Lung (tissue), 12 donors: ENCODE results near the gene CPAMD8. TPM values are rescaled to one million over a fixed set of nuclear protein-coding genes. Genes with fewer than 3 reads are reported as not detected.

Experiments
- ATAC-seq: fragments of 200-7000 bp; cut with Tn5 transposase; one replicate; pipeline ENCODE4 v1.9.1; 2020; ENCODE audit warnings: moderate number of reproducible peaks; ENCODE audit not compliant: insufficient read depth, low FRiP score
- DNase-seq, 3 donors: peaks; one replicate each; pipeline ENCODE4 v3.0.0-alpha.2; 2013 to 2017
- H3K27ac ChIP-seq, 2 donors: one replicate each; pipeline ENCODE4 v1.5.1; 2013; ENCODE audit warnings: mild to moderate bottlenecking in 2 of 2, moderate library complexity in 2 of 2, control low read depth in 1 of 2, inconsistent platforms in 1 of 2, low read depth in 1 of 2, low read length in 1 of 2
- H3K27me3 ChIP-seq, 3 donors: one replicate each; pipeline ENCODE4 v1.5.1; 2013; ENCODE audit warnings: low read length in 2 of 3; ENCODE audit not compliant: control insufficient read depth in 3 of 3, insufficient read depth in 3 of 3
- H3K36me3 ChIP-seq, 4 donors: one replicate each; pipeline ENCODE4 v1.5.1; 2013; ENCODE audit warnings: low read length in 4 of 4, mild to moderate bottlenecking in 1 of 4, moderate library complexity in 1 of 4; ENCODE audit not compliant: control insufficient read depth in 4 of 4, insufficient read depth in 4 of 4
- H3K4me1 ChIP-seq, 5 donors: one replicate each; pipeline ENCODE4 v1.5.1; 2013; ENCODE audit warnings: low read length in 5 of 5, mild to moderate bottlenecking in 2 of 5, moderate library complexity in 1 of 5; ENCODE audit not compliant: control insufficient read depth in 5 of 5, insufficient read depth in 5 of 5
- H3K4me3 ChIP-seq: one replicate; pipeline ENCODE4 v1.5.1; 2013; ENCODE audit warnings: mild to moderate bottlenecking, control low read depth, moderate library complexity
- H3K9ac ChIP-seq, 2 donors: one replicate each; pipeline ENCODE4 v1.5.1; 2013; ENCODE audit warnings: low read length in 2 of 2, control low read depth in 1 of 2; ENCODE audit not compliant: insufficient read depth in 1 of 2
- H3K9me3 ChIP-seq, 4 donors: one replicate each; pipeline ENCODE4 v1.5.1; 2013; ENCODE audit warnings: low read length in 3 of 4, mild to moderate bottlenecking in 1 of 4, moderate library complexity in 1 of 4; ENCODE audit not compliant: control insufficient read depth in 4 of 4, insufficient read depth in 3 of 4
- CTCF ChIP-seq: IDR thresholded peaks from 2 replicates; pipeline ENCODE4 v1.5.1; 2012; ENCODE audit warnings: mild to moderate bottlenecking; ENCODE audit errors: control extremely low read depth, extremely low read depth
- WGBS, 2 donors: extraction: QIAGEN DNeasy Blood & Tissue Kit; methylation state at CpG; one replicate each; pipeline ENCODE4 v1.1.7; 2013; 5-methylcytosine and 5-hydroxymethylcytosine counted together
- polyA plus RNA-seq, 2 donors: library from polyadenylated mRNA; stranded (reverse); fragments of 200-250 nt; gene quantifications; one replicate each; pipeline ENCODE4 v1.2.1, GENCODE V29; 2013
- total RNA-seq, 2 donors: library from RNA; depleted of rRNA in 1 of 2; stranded (reverse); fragments of >200 nt in 1 of 2; gene quantifications; one replicate each; pipeline ENCODE4 v1.2.1, GENCODE V29; 2014 to 2021
- donor health status: control.
- donor health status: control.
- donor health status: Bipolar disorder and iron deficiency.
- donor health status: healthy.
- donor health status: DM: yes; HTN: yes; CAD: no.

CPAMD8 gene
- total and polyA plus RNA-seq, 4 donors = 9.6 to 143 (median 31.4) TPM

GRCh38 chr19:16922949-16923348 is 103.7 kb downstream of the CPAMD8 start:
- peaks cover 0 to 11% (median 5%) of the 10 kb centered on the region in 4 donors for H3K9me3 ChIP-seq
- TF ChIP-seq CTCF = no peak
- no peaks in the 10 kb centered on the region for H3K27me3 ChIP-seq
- H3K4me3 ChIP-seq = no peak overlapping the region
- WGBS, 2 donors = 96 to 97% methylated on average over 13 of the region's 13 CpGs
- no peak for ATAC-seq
- H3K4me1 ChIP-seq = no peaks in the 10 kb centered on the region
- H3K9ac ChIP-seq = no peak overlapping the region
- peaks cover 0 to 33% (median 18%) of the 10 kb centered on the region in 4 donors for H3K36me3 ChIP-seq
- DNase-seq = no peak
- no peak overlapping the region for H3K27ac ChIP-seq

GRCh38 chr19:16922592-16922934 is 104.0 kb downstream of the CPAMD8 start:
- no peak overlapping the region for H3K27ac ChIP-seq
- peaks cover 0 to 11% (median 5%) of the 10 kb centered on the region in 4 donors for H3K9me3 ChIP-seq
- no peak overlapping the region for H3K9ac ChIP-seq
- ATAC-seq (no peak), DNase-seq (no peak)
- 87 to 88% methylated on average over 1 of the region's 1 CpG for WGBS, 2 donors
- no peak overlapping the region for H3K4me3 ChIP-seq
- TF ChIP-seq CTCF = no peak
- H3K27me3 ChIP-seq = no peaks in the 10 kb centered on the region
- H3K36me3 ChIP-seq = peaks cover 0 to 29% (median 17%) of the 10 kb centered on the region in 4 donors
- H3K4me1 ChIP-seq = no peaks in the 10 kb centered on the region

- peaks cover 0 to 11% (median 5%) of the 10 kb centered on the region in 4 donors for H3K9me3 ChIP-seq
- DNase-seq (no peak), ATAC-seq (no peak)
- TF ChIP-seq CTCF = no peak
- H3K36me3 ChIP-seq = peaks cover 0 to 25% (median 17%) of the 10 kb centered on the region in 4 donors
- no peaks in the 10 kb centered on the region for H3K27me3 ChIP-seq
- 93 to 96% methylated on average over 20 to 21 of the region's 21 CpGs for WGBS, 2 donors
- no peak overlapping the region for H3K27ac ChIP-seq
- H3K4me1 ChIP-seq = no peaks in the 10 kb centered on the region
- H3K9ac ChIP-seq = no peak overlapping the region
- no peak overlapping the region for H3K4me3 ChIP-seq
Measured at GRCh38 chr19:16921766-16922591, 104.6 kb downstream of the CPAMD8 start.
